ENCODE data around the gene CLEC4D. TPM values are rescaled to one million over a fixed set of nuclear protein-coding genes. Genes with fewer than 3 reads are reported as not detected.

CLEC4D gene
- not detected in 2 replicates for total RNA-seq

DNA sequence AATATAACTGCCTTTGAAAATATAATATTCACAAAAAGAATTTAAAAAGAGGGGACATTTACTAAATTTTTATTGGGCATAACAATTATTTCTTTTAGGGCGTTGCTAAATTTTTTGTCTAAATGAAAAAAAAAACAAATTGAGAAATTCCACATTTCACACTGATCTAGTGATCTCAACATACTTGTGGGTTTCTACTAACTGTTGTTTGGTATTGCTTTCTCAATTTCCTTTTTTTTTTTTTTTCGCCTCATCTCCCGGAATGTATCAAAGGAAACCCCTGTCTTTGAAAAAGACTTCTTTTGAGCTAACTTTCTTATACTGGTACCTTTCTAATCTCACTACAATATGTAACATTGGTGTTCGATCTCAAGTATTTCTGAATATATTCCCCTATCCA lies at the start of gene CLEC4D:
TSS of gene CLEC4D (plus strand) at position 248 of the 400 bp plus-strand sequence. CDS start 230 bp downstream, outside the sequence.

DNA sequence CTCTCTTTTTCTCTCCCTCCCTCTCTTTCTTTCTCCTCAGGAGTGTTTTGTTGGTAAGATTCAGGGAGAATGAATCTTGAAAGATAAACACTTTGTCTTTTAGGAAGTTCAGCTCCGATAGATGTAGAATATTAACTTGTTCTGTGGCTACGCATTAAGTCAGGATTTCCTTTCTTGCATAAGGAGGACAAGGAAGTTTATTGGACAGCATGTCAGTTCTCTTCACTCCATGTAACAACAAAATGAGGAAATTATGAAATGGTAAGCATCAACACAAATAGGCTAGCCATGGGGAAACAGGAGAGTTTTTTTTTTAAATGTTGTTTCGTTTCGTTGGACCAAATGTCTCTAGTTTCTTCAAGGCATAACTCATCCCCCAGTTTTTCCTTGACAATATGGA lies 27.5 kb downstream of the CLEC4D start, which contains the start of gene CLEC4E:
TSS of gene CLEC4E (minus strand) at position 75 of the 400 bp plus-strand sequence. CDS start 108 bp downstream, outside the sequence.

Other genes with a start within 250 kb of the CLEC4D start
- gene CLEC6A, start 57.5 kb upstream of the CLEC4D start, total RNA-seq: not detected in 2 replicates
- not detected in 2 replicates for gene CLEC4E, start 27.4 kb downstream of the CLEC4D start, total RNA-seq
- not detected in 2 replicates for gene AICDA, start 99.4 kb downstream of the CLEC4D start, total RNA-seq
- 1.2 TPM in 1 of 2 replicates, not detected in the other for gene MFAP5, start 149.3 kb downstream of the CLEC4D start, total RNA-seq
- 11.6 and 13.6 TPM in 2 replicates for gene RIMKLB, start 184.5 kb downstream of the CLEC4D start, total RNA-seq